ENCODE results near the gene MPZL2. TPM values are rescaled to one million over a fixed set of nuclear protein-coding genes. Genes with fewer than 3 reads are reported as not detected.

MPZL2 gene
- total and polyA plus RNA-seq, 2 of the 8 experiments (the other 6 are each of a cell fraction or from before 2014, with no cell fraction given), result 2.4 to 3.2 TPM

DNA sequence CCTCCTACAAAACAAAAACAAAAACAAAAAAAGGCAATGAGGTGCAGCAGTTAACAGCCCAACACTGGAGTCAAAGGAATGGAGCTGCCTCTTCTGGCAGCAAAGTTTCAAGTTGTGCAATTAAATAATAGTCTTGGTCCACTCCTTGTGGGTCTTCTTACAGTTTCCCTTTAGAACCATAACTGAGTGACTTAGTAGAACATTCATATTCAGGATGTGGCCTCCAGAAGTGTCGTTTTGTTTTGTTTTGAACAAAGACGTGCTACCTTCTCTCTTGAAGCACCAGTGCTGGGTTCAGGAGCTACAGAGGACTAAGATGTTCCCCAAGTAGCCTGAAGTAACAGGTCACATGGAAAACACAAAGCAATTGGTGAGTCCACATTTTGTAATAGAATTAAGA lies 37.3 kb downstream of the MPZL2 start:
- Histone ChIP-seq H4K8ac (ENCODE audit: extremely low read depth, insufficient read depth, low read length) (no peak overlapping the region), H3K79me1 (ENCODE audit: low read depth, low read length) (no peaks in the 10 kb centered on the region), H2AFZ (ENCODE audit: low read length) (no peak overlapping the region), H3K23me2 (ENCODE audit: low read depth, low read length) (no peaks in the 10 kb centered on the region), H3K79me2 (ENCODE audit: control insufficient read depth in 1 of 2, insufficient read depth in 2 of 2, low read length in 2 of 2) (no peaks in the 10 kb centered on the region), H3K27ac (ENCODE audit: low read depth, low read length) (no peak overlapping the region), H2BK5ac (ENCODE audit: low read depth, low read length) (no peak overlapping the region), H3K9ac (replicated peaks in 1 of 4; ENCODE audit: extremely low read depth in 1 of 4, low read depth in 3 of 4, low read length in 3 of 4) (no peak overlapping the region), H3K4me2 (ENCODE audit: insufficient read depth in 1 of 2, low read depth in 2 of 2, low read length in 2 of 2) (no peak overlapping the region), H3K36me3 (ENCODE audit: control insufficient read depth in 2 of 4, insufficient read depth in 4 of 4, low read length in 3 of 4) (no peaks in the 10 kb centered on the region), H3K4me3 (ENCODE audit: extremely low read depth in 1 of 4, insufficient read depth in 2 of 4, low read depth in 3 of 4, low read length in 4 of 4) (no peak overlapping the region), H4K20me1 (replicated peaks in 1 of 2; ENCODE audit: control insufficient read depth in 1 of 2, insufficient read depth in 2 of 2, low read length in 2 of 2) (no peaks in the 10 kb centered on the region), H2BK20ac (ENCODE audit: low read length) (no peak overlapping the region), H3K23ac (ENCODE audit: insufficient read length) (no peak overlapping the region), H3K27me3 (replicated peaks in 1 of 4; ENCODE audit: control insufficient read depth in 3 of 4, extremely low read depth in 1 of 4, insufficient read depth in 3 of 4, low read length in 3 of 4) (no peaks in the 10 kb centered on the region), H3K4me1 (replicated peaks in 1 of 4; ENCODE audit: control insufficient read depth in 3 of 4, insufficient read depth in 4 of 4, low read length in 3 of 4) (no peaks in the 10 kb centered on the region), H3K4ac (replicated peaks; ENCODE audit: insufficient read length, low read depth, low read length) (no peak overlapping the region), H2BK12ac (ENCODE audit: low read depth, low read length) (no peak overlapping the region), H2AK5ac (ENCODE audit: low read depth, low read length) (no peak overlapping the region), H4K5ac (ENCODE audit: insufficient read length, low read depth, low read length) (no peak overlapping the region), H3K56ac (replicated peaks; ENCODE audit: insufficient read length, low read depth, low read length) (no peak overlapping the region), H2BK120ac (replicated peaks; ENCODE audit: low read depth, low read length) (no peak overlapping the region), H3K18ac (ENCODE audit: extremely low read depth, low read length) (no peak overlapping the region), H2BK15ac (ENCODE audit: low read length) (no peak overlapping the region), H4K91ac (replicated peaks; ENCODE audit: insufficient read length, low read length) (no peak overlapping the region), H3K14ac (ENCODE audit: insufficient read length) (no peak overlapping the region), H3K9me3 (ENCODE audit: insufficient read depth in 2 of 2, low read depth in 1 of 2, low read length in 1 of 2) (no peaks in the 10 kb centered on the region)
- no peak for FAIRE-seq
- CTCF ChIA-PET (ENCODE audit: partially characterized antibody), result interaction anchor here (1.4 to 2.1 kb wide), 4 partner anchors 10 to 69 kb away, joined by 3 to 8 read pairs (median 4); no protein-coding TSS in a partner anchor
- WGBS, 2 experiments (ENCODE audit: extremely low coverage in 1 of 2, insufficient coverage in 1 of 2, insufficient read length in 1 of 2, insufficient replicate concordance in 2 of 2, low coverage in 1 of 2, low lambda C conversion rate in 2 of 2, missing lambda C conversion rate in 1 of 2), result 74% methylated on average over 2 of the region's 2 CpGs; no CpG with 5 or more reads in 1 of the 2 experiments
- POLR2A ChIA-PET (ENCODE audit: partially characterized antibody), result no interaction called here
- no peak for DNase-seq (ENCODE audit: low read depth in 1 of 2, low spot score in 2 of 2)
- TF ChIP-seq PHF8 (conservative IDR thresholded peaks at IDR 0.05; ENCODE audit: low read depth, low read length) (no peak), KDM1A (IDR thresholded peaks at IDR 0.05; ENCODE audit: borderline replicate concordance, low read length) (no peak), CBX8 (IDR thresholded peaks at IDR 0.05; ENCODE audit: borderline replicate concordance, low read depth, low read length) (no peak), NRF1 (IDR thresholded peaks at IDR 0.05; ENCODE audit: low read depth, low read length) (no peak), TAF1 (IDR thresholded peaks at IDR 0.05; ENCODE audit: low read depth, low read length) (no peak), TEAD4 (IDR thresholded peaks at IDR 0.05; ENCODE audit: low read depth, low read length) (no peak), SIX5 (IDR thresholded peaks at IDR 0.05; ENCODE audit: low read depth, low read length) (no peak), YY1 (IDR thresholded peaks at IDR 0.05; ENCODE audit: low read depth, low read length) (no peak), HDAC6 (IDR thresholded peaks at IDR 0.05; ENCODE audit: low read depth, low read length) (no peak), BACH1 (IDR thresholded peaks at IDR 0.05; ENCODE audit: low read length) (no peak), FOSL1 (IDR thresholded peaks at IDR 0.05; ENCODE audit: insufficient read depth, low read depth, low read length) (no peak)
- TF ChIP-seq, protein P1, sequence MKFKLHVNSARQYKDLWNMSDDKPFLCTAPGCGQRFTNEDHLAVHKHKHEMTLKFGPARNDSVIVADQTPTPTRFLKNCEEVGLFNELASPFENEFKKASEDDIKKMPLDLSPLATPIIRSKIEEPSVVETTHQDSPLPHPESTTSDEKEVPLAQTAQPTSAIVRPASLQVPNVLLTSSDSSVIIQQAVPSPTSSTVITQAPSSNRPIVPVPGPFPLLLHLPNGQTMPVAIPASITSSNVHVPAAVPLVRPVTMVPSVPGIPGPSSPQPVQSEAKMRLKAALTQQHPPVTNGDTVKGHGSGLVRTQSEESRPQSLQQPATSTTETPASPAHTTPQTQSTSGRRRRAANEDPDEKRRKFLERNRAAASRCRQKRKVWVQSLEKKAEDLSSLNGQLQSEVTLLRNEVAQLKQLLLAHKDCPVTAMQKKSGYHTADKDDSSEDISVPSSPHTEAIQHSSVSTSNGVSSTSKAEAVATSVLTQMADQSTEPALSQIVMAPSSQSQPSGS (IDR thresholded peaks at IDR 0.05; ENCODE audit: low read length), result no peak
- TF ChIP-seq, protein P2, sequence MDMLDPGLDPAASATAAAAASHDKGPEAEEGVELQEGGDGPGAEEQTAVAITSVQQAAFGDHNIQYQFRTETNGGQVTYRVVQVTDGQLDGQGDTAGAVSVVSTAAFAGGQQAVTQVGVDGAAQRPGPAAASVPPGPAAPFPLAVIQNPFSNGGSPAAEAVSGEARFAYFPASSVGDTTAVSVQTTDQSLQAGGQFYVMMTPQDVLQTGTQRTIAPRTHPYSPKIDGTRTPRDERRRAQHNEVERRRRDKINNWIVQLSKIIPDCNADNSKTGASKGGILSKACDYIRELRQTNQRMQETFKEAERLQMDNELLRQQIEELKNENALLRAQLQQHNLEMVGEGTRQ (IDR thresholded peaks at IDR 0.05; ENCODE audit: low read length), result no peak

Data from H1 (cell line).